Measurements from ENCODE around the gene TRIM2.
"Not testable (repeated sequence)": the region's sequence is repeated elsewhere in the genome, so short reads cannot be mapped to it uniquely, and the experiment has no call there.

Gene TRIM2

DNA sequence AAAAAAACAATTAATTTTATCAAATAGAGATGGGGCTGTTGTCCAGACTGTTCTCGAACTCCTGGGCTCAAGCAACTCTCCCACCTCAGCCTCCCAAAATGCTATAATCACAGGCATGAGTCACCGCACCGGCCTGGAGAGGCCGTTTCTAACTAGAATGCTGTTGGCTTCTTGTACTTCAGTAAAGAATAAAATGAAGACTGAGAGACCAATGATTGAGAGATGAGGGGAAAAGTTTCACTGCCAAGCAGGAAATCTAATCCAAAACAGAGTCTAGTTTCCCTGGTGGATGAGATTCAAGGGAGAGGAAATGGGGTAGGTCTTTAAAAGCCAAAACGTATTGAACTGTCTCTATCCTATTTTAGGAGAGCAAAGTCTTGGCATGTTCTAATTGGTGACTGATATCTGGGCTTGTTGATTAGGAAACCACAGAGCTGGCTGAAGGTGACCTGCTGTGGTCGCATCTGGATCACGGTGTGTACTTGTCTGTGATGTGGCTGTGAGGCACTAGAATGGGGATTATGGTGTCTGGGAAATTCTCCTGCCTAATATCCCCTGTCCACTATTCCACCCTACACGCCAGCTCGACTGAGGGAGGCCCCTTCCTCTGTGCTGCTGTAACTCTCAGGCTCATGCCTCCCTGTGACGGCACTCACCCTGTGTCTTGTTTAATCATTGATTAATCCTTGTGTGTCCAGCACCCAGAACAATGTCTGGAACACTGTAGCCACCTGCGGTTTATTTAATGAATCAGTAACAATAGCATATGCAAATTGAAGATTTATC lies 15.0 kb upstream of the TRIM2 start:
- no peak for DNase-seq (ENCODE audit: low read depth)

DNA sequence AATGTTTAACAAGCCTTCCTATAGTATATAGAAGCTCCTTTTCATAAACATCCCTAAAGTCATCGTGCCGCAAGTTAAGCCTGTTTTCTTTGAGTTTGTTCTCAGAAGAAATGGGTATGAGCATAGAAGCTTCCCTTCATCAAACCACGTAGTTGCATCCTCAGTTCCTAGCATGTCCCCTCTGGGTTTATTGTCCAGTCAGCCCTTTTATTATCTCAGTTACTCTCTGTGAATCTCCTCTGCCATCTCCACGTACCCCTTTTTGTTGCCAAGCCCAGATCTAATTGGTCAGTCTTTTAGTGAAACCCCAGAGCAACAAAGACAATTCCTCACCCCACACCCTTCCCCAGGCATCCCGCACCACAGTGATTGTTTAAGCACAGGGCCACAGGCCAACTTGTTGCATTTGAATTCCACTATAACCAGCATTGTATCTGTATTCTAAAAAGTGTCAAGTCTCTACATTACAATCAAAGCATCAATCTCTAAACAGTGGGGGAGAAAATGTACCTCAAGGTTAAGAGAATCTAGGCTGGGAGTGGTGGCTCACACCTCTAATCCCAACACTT lies 12.4 kb upstream of the TRIM2 start:
- DNase-seq (ENCODE audit: low read depth) = no peak

DNA sequence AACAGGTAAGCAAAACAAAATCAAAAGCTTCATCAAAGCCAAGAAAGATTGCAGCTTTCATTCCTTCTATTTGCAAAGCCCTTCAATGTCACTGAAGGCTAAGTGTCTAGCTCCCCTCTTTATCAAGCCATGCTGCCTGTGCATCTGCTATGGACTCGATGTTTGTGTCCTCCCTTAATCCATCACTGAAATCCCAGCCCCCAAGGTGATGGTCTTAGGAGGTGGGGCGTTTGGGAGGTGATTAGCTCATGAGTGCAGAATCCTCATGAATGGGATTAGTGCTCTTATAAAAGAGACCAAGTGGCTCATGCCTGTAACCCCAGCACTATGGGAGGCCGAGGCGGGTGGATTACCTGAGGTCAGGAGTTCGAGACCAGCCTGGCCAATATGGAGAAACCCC lies 6.9 kb upstream of the TRIM2 start:
- no peak for DNase-seq (ENCODE audit: low read depth)

DNA sequence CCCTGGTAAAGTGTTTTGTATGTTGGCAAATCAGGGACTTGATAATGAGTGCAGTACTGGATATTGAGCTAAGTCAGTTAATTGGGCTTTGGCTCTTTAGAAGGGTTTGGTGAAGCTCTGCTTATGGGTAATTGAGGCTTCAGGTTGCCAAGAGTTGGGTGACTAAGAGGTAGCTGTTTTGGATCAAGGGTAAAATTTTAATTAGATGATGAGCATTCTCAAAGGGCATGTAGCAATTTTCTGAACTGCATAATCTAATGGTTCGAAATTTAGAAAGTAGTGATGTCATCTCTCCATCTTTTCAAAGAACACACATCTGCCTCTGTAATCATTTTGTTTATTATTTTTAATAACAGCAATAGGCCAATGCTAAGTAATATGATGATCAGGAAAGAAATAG lies 5.5 kb upstream of the TRIM2 start:
- no peak for DNase-seq (ENCODE audit: low read depth)

DNA sequence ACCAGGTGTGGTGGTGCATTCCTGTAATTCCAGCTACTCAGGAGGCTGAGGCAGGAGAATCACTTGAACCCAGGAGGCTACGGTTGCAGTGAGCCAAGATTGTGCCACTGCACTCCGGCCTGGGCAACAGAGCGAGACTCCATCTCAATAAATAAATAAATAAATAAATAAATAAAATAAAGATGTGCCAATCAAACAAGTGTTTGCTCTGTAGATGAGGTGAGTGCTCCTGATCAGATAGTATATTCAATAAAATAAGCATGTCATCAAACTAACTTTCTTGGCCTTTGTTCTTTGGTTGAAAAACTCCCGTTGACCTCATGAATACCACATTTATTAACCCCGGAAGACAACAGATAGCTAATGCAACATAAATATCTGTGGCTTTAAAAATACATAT lies 497 bp upstream of the TRIM2 start:
- DNase-seq (ENCODE audit: low read depth) = not testable (repeated sequence)

DNA sequence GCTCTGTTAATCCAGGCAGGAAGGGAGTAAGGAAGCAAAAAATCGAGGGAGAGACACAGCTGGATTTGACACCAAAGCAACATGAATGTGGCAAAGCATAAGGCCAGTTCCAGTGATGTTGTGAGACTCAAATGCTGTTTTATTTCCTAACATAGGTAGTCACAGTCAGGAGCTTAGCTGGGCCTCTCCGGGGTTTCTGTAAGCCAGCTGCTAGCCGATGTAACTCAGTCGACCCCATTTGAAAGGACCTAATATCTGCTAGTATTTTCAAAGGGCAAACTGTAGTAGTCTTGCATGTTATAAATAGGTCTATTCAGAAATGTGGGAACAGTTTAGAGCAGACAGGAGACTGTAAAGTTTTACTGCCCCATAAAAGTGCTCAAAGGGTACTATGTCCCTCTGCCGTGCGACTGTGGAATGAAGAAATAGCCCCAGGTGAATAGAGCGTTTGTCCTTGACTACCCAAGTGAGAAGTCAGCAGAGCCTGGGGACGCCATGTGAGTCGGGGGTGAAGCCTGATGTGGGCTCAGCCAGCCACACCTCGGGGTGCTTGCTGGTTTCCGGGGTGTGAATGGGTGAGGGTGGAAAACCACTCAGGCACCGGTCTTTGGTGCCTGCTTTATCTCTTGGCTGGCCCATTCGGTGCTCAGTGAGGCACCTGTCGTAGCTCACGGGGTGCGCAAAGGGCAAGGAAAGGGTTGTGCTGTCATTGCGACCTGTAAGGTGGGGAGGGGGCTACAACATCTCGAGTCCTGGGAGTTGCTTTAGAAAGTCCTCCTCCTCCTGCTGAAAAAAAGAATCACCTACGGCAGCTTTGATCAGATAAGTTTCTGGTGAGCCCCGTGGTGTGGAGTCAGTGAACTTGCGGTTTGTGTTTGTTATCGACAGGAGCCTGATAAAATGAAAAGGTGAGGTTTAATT lies 745 bp downstream of the TRIM2 start:
- no peak for DNase-seq (ENCODE audit: low read depth)

DNA sequence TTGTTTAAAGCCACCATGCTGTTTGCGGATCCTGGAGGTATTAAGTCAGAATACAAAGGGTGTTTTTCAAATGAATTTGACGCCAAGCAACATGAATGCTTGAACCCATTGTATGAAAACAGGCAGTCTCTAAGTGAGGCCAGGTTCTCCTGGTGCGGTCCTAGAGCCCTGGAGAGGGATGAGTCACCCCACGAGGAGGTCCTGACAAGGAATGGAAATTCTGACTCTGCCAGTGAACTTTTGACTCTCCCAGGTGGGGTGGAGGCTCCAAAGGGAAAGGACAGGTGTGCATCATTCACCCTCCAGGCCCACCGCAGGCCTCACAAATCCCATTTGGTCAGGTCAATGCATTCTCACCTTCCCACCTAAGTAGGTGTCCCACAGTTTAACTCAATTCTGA lies 1.5 kb downstream of the TRIM2 start:
- DNase-seq (ENCODE audit: low read depth) = peak; percentile 21

DNA sequence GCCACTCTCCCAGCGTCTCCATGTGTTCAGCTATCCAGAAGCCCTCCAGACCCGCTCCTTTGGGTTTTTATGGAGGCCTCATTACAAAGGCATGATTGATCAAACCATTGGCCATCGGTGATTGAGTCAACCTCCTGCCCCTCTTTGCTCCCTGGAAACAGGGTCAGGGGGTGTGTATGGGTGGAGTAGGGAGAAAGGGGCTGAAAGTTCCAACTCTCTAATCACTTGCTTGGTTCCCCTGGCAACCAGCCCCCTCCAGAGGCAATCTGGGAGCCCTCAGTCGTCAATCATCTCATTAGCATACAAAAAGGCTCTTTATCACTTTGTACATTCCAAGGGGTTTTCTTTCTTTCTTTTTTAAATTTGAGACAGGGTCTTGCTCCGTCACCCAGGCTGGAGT lies 2.3 kb downstream of the TRIM2 start:
- DNase-seq (ENCODE audit: low read depth) = no peak

DNA sequence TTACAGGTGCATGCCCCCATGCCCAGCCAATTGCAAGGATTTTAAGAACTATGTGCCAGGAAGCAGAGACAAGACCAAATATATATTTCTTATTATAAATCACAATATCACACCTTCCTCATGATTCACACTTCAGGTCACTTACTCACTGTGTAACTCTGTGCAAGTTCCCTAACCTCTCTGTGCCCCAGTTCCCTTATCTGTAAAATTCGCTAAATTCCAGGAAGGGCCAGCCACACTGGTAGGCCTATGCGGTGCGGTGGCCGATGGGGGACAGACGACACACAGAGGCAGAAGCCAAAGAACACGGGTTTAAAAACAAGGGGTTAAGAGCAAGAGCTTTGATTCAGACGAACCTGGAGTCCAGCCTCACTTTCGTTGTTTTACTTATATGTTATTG lies 2.8 kb downstream of the TRIM2 start:
- DNase-seq (ENCODE audit: low read depth) = no peak

DNA sequence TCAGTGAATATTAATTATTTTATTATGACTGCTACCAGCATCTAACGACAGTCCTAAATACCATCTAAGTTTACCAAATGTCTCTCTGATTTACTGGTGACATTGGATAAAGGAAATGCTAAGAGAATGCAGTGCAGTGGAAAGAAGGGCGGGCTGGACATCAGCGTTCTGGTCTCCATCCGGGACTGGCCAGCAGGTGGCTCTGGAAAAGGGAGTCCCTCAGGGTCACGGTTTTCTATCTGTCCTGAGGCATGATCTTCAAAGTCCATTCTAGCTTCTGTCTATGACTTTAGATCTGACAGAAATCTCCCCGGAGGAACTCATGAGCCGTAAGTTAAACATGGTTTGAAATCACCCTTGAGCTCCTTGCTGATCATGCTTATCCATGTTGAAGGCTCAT lies 3.3 kb downstream of the TRIM2 start:
- no peak for DNase-seq (ENCODE audit: low read depth)

DNA sequence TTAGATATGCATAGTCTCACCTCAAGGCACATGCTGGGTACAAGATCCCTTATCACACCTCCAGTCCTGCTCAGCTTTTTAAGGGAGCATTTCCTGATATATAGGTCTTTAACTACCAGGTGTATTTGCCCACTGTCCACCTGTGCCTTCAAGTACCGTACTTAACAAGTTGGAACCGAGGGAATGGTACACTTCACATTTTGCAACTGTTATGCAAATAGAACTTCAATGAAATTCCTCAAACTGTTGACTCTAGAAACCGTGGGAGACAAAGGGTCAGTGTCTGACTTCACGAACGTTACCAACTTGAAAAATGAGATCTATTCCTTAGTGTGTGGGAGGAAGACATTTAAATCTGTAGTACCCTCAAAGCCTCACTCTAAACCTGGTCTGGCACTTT lies 5.2 kb downstream of the TRIM2 start:
- DNase-seq (ENCODE audit: low read depth) = no peak

DNA sequence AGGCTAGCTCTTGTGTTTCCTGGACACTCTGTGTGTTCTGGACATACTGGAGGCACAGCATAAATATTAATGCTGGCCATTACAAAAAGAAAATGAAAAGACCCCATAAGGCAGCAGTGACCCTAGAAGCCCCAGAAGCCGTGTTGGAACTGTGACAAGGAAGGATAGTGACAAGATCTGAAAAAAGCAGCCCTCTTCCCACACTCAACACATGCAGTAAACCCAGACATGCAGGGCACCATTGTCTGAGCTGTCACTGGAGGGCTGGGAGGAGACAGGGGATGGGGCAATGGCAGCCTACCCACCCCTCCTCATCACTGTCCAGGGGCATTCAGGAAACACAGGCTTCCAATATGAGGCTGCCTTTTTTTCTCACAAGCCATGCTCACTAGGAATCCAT lies 6.5 kb downstream of the TRIM2 start:
- no peak for DNase-seq (ENCODE audit: low read depth)

DNA sequence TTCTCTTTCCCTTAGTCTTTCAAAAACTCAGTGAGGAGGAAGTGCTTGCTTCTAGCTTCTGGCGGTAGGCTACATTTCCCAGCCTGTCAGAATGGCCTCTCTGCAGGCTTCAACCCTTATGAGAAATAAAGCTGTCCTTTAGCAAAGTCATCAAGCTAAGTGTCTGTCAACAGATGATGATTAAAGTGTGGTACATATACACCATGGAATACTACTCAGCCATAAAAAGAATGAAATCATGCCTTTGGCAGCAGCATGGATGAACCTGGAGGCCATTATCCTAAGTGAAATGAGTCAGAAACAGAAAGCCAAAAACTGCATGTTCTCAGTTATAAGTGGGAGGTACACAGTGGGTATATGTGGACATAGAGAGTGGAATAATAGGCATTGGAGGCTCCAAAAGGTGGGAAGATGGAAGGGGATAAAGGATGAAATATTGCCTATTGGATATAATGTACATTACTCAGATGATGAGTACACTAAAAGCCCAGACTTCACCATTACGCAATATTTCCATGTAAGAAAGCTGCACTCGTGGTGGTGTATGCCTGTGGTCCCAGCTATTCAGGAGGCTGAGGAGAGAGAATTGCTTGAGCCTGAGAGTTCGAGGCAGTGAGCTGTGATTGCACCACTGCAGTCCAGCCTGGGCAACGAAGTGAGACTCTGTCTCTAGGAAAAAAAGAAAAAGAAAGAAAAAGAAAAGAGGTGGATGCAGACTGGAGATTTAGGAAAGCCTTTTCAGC lies 7.9 kb downstream of the TRIM2 start:
- no peak for DNase-seq (ENCODE audit: low read depth)

DNA sequence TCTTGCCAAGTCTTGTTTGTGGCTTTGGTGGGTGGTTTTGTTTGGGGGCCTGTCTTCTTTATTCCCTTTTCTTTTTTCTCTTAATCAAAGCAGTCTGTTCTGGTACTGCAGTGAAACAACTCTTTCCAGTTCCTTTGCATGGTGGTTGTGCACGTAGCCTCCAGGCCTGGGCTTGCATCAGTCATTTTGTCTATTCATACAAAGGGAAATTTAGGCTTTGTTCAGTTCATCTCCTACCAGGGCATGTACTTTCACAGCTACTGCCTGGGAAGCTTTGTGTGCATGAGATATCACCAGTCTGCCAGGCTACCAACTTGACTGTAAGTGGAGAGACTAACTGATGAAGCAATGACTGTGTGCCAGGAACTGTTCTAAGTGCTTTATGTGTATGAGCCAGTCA lies 8.5 kb downstream of the TRIM2 start:
- no peak for DNase-seq (ENCODE audit: low read depth)

DNA sequence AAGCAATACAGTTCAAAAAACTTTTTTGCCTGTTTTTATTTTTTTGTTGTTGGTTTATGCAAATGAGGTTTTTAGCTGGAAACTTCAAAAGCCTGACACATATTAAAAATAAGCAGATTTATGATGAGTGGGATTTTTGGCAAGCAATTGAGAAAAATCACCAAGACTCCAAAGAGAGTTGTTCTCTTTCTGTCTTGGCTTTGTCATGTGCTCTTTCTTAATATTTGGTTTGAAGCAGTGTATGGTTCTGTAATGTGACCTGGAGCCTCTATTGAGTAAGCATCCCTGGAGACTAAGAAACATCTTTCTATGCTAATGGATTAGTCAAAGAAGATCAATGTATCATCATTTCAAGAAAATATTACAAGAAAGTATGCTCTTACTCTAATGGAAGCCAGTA lies 11.7 kb downstream of the TRIM2 start:
- DNase-seq (ENCODE audit: low read depth) = no peak

DNA sequence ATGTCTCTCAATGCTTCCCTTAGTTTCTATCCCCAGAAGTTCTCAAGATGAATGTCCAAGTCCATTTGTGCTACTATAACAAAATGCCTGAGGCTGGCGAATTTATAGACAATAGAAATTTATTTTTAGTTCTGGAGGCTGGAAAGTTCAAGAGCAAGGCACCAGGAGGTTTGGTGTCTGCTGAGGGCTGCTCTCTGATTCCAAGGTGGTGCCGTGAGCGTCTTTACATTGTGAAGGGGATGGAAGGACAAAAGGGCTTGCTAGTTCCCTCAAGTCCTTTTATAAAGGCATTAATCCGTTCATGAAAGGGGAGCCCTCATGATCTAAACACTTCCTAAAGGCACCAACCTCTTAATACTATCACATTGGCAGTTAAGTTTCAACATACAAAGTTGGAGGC lies 12.3 kb downstream of the TRIM2 start:
- DNase-seq (ENCODE audit: low read depth) = no peak

DNA sequence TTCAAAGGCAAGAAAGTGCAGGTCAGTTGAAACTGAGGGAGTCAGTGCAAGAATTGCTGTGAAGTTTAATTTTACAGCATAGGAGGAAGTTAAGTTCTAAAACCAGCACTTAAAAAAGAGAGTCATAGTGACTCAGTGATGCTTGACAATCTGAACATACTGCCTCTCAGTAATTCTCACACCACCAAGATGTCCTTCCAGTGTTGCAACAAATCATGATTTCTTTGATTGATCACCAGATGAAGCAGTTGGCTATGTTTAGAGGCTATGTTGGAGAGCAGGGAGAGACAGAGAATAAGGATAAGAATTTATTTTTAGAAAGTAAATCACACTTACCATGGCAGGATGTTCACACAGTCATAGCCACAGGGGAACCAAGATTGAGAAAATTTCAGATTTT lies 13.2 kb downstream of the TRIM2 start:
- DNase-seq (ENCODE audit: low read depth) = no peak

DNA sequence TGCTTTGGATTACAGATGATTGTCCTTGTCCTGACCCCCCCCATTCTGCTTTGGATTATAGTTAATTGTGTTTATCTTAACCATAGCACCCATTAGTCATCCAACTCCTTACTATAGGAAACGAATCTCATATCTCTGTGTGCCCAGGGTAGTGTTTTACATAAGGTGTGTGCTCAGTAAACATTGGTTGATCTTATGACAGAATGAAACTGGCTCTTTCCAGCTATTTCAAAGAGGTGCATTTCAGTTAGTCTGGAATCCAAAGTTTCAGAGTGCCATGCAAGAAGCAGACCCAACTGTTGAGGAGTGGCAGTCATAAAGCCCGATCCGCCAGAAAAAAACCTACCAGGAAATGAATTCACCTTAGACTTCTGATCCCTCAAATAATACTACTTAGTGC lies 14.7 kb downstream of the TRIM2 start:
- no peak for DNase-seq (ENCODE audit: low read depth)

DNA sequence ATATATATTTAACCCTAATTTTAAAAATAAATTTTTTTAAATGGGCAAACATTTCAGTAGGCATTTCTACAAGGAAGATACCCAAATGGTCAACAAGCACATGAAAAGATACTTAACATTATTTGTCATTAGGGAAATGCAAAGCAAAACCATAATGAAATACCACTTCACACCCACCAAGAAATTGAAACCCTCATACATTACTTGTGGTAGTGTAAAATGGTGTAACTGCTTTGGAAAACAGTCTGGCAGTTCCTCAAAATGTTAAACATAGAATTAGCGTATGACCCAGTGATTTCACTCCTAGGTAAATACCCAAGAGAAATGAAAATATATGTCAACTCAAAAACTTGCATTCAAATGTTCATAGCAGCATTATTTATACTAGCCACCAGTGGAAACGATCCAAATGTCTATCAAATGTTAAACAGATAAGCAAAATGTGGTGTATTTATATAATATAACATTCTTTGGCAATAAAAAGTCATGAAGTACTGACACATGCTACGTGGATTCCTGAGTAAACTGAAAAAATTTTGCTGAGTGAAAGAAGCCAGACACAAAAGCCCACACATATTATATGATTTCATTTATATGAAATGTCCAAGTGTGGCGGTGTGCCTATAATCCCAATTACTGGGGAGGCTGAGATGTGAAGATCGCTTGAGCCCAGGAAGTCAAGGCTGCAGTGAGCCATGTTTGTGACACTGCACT lies 16.6 kb downstream of the TRIM2 start:
- no peak for DNase-seq (ENCODE audit: low read depth)

DNA sequence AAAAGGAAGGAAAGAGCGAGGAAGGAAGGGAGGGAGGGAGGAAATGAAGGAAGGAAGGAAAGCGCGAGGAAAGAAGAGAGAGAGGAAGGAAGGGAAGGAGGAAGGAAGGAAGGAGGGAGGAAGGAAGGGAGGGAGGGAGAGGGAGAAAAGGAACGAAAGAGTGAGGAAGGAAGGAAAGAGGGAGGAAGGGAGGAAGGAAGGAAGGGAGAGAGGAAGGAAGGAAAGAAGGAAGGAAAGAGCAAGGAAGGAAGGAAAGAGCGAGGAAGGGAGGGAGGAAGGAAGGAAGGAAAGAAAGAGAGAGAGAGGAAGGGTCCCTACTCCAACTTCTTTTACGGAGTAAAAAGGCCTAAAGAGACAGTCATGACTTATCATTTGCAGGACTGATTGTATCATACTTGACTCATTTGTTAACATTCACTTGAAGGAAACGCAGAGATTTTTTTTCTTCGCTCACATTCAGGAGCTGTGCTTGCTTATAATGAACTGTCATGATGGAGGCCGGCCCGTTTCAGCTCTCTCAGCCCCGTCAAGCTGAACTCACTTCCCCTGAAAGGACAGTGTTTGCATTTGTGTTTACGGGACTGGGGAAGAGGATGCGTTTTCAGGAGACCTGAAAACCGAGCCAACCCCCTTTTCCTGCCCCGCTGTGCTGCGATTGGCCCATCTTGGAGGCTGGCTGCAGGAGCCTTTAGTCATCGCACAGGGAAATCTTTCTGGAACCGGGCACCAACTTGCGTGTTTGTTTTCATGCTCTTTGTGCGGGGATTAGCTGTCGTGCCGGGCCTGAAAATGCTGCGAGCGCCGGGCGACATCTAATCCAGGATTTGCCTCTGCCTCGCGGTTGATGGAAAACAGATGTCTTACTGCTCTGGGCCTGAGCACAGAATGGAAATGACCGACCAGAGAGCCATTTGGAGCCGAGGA lies 17.8 kb downstream of the TRIM2 start:
- no peak for DNase-seq (ENCODE audit: low read depth)
